Neuronal stem cell (in vitro differentiated cells): ENCODE results near the gene PPP1R27.

ENCODE experiments used
- DNase-seq: peaks from one replicate; pipeline ENCODE4 v3.0.0-alpha.2; 2013; ENCODE audit warnings: low spot score
- H2AFZ ChIP-seq: one replicate; pipeline ENCODE4 v1.6.1; 2013; ENCODE audit warnings: mild to moderate bottlenecking, low read length, inconsistent platforms
- H2AK5ac ChIP-seq: 2 replicates; pipeline ENCODE4 v1.6.1; 2013; ENCODE audit warnings: low read depth, mild to moderate bottlenecking, inconsistent platforms, low read length, moderate library complexity, mixed read lengths
- H2BK120ac ChIP-seq: 2 replicates; pipeline ENCODE4 v1.6.1; 2013; ENCODE audit warnings: low read depth, mild to moderate bottlenecking, inconsistent platforms, low read length, moderate library complexity, mixed read lengths
- H2BK12ac ChIP-seq: one replicate; pipeline ENCODE4 v1.6.1; 2013; ENCODE audit warnings: low read length, inconsistent platforms
- H2BK15ac ChIP-seq: 2 replicates; pipeline ENCODE4 v1.6.1; 2013; ENCODE audit warnings: mild to moderate bottlenecking, low read length, inconsistent platforms, mixed read lengths
- H2BK5ac ChIP-seq: one replicate; pipeline ENCODE4 v1.6.1; 2013; ENCODE audit warnings: inconsistent platforms, mild to moderate bottlenecking, low read length, moderate library complexity
- H3K14ac ChIP-seq: one replicate; pipeline ENCODE4 v1.6.1; 2013; ENCODE audit warnings: low read length, inconsistent platforms
- H3K18ac ChIP-seq: 2 replicates; pipeline ENCODE4 v1.6.1; 2013; ENCODE audit warnings: low read length, inconsistent platforms
- H3K23ac ChIP-seq: 2 replicates; pipeline ENCODE4 v1.6.1; 2013; ENCODE audit warnings: low read depth, mild to moderate bottlenecking, mixed read lengths, low read length, inconsistent platforms; ENCODE audit not compliant: poor library complexity
- H3K27ac ChIP-seq: replicated peaks from 3 replicates; pipeline ENCODE4 v1.5.1; 2013; ENCODE audit warnings: low read length, inconsistent platforms
- H3K27me3 ChIP-seq, 3 experiments: 2 replicates each; pipeline ENCODE4 v1.6.1; 2013; ENCODE audit warnings: low read length in 3 of 3, mild to moderate bottlenecking in 2 of 3, inconsistent platforms in 1 of 3, low read depth in 1 of 3, mixed read lengths in 1 of 3, moderate library complexity in 1 of 3; ENCODE audit not compliant: control insufficient read depth in 3 of 3, insufficient read depth in 3 of 3
- H3K36me3 ChIP-seq, 2 donors: replicated peaks in 1 of 2; 2 replicates each; pipeline ENCODE4 v1.6.1; 2013; ENCODE audit warnings: low read length in 2 of 2; ENCODE audit not compliant: control insufficient read depth in 2 of 2, insufficient read depth in 2 of 2
- H3K4ac ChIP-seq: 2 replicates; pipeline ENCODE4 v1.6.1; 2013; ENCODE audit warnings: inconsistent platforms, mild to moderate bottlenecking, low read length, moderate library complexity
- H3K4me1 ChIP-seq, 2 donors: 1 replicate in 1 of 2; 2 replicates in 1 of 2; pipeline ENCODE4 v1.6.1; 2013; ENCODE audit warnings: low read length in 2 of 2, low read depth in 1 of 2; ENCODE audit not compliant: control insufficient read depth in 2 of 2, insufficient read depth in 1 of 2
- H3K4me2 ChIP-seq: one replicate; pipeline ENCODE4 v1.6.1; 2013; ENCODE audit warnings: mild to moderate bottlenecking, low read length, inconsistent platforms; ENCODE audit not compliant: insufficient read depth, poor library complexity, severe bottlenecking
- H3K4me3 ChIP-seq, 2 donors: 2 replicates each; pipeline ENCODE4 v1.5.1; 2013; ENCODE audit warnings: low read length in 2 of 2, mild to moderate bottlenecking in 2 of 2, inconsistent platforms in 1 of 2, moderate library complexity in 1 of 2
- H3K79me1 ChIP-seq: one replicate; pipeline ENCODE4 v1.6.1; 2013; ENCODE audit warnings: low read depth, mild to moderate bottlenecking, inconsistent platforms, low read length, moderate library complexity
- H3K9ac ChIP-seq: one replicate; pipeline ENCODE4 v1.6.1; 2013; ENCODE audit warnings: mild to moderate bottlenecking, low read depth, low read length, inconsistent platforms; ENCODE audit not compliant: poor library complexity
- H3K9me3 ChIP-seq, 2 donors: replicated peaks in 1 of 2; 2 replicates each; pipeline versions ENCODE3 to v1.6.1; 2013; ENCODE audit warnings: low read length in 2 of 2, mild to moderate bottlenecking in 2 of 2, inconsistent platforms in 1 of 2, low read depth in 1 of 2, mixed read lengths in 1 of 2, moderate library complexity in 1 of 2; ENCODE audit not compliant: control insufficient read depth in 2 of 2, insufficient read depth in 1 of 2
- H4K8ac ChIP-seq: one replicate; pipeline ENCODE4 v1.6.1; 2013; ENCODE audit warnings: low read depth, mild to moderate bottlenecking, inconsistent platforms, low read length, moderate library complexity
- H4K91ac ChIP-seq: one replicate; pipeline ENCODE4 v1.6.1; 2013; ENCODE audit warnings: low read length, low read depth, mild to moderate bottlenecking, inconsistent platforms; ENCODE audit not compliant: poor library complexity
- WGBS, 2 donors: extraction: QIAGEN DNeasy Blood & Tissue Kit; methylation state at CpG; one replicate each; pipeline ENCODE4 v1.1.7; 2013; ENCODE audit warnings: missing lambda C conversion rate in 2 of 2, mixed read lengths in 1 of 2; ENCODE audit not compliant: insufficient read length in 2 of 2, insufficient replicate concordance in 1 of 2; ENCODE audit errors: extremely low coverage in 2 of 2; 5-methylcytosine and 5-hydroxymethylcytosine counted together

Gene PPP1R27

GRCh38 chr17:81823820-81824550, 10.9 kb downstream of the PPP1R27 start:
- no peak overlapping the region for H3K27ac ChIP-seq
- no peak overlapping the region for H3K18ac ChIP-seq
- H4K8ac ChIP-seq: no peak overlapping the region
- WGBS, 2 donors: no CpG with 5 or more reads among the region's 33 CpGs
- no peak overlapping the region for H4K91ac ChIP-seq
- H3K14ac ChIP-seq: no peak overlapping the region
- no peaks in the 10 kb centered on the region for H3K27me3 ChIP-seq
- H3K9ac ChIP-seq: no peak overlapping the region
- no peak overlapping the region for H2BK120ac ChIP-seq
- peaks cover 14% of the 10 kb centered on the region for H3K79me1 ChIP-seq
- no peak overlapping the region for H2BK5ac ChIP-seq
- peaks cover 3 to 28% of the 10 kb centered on the region in 2 donors for H3K36me3 ChIP-seq
- no peaks in the 10 kb centered on the region for H3K9me3 ChIP-seq
- H3K4me1 ChIP-seq: peaks cover 3 to 8% of the 10 kb centered on the region in 2 donors
- no peak overlapping the region for H3K4ac ChIP-seq
- H3K4me2 ChIP-seq: no peak overlapping the region
- no peak for DNase-seq
- H2AFZ ChIP-seq: no peak overlapping the region
- no peak overlapping the region for H2BK15ac ChIP-seq
- no peak overlapping the region for H2BK12ac ChIP-seq
- H3K23ac ChIP-seq: peak overlapping the region; percentile 65
- no peak overlapping the region for H3K4me3 ChIP-seq
- H2AK5ac ChIP-seq: no peak overlapping the region

GRCh38 chr17:81822996-81823819, 11.6 kb downstream of the PPP1R27 start:
- H2AK5ac ChIP-seq: no peak overlapping the region
- no peaks in the 10 kb centered on the region for H3K27me3 ChIP-seq
- H2BK120ac ChIP-seq: no peak overlapping the region
- WGBS, 2 donors: no CpG with 5 or more reads among the region's 30 CpGs
- H3K23ac ChIP-seq: peak overlapping the region; percentile 65
- H2AFZ ChIP-seq: no peak overlapping the region
- no peak overlapping the region for H2BK15ac ChIP-seq
- peaks cover 9% of the 10 kb centered on the region for H3K79me1 ChIP-seq
- no peak overlapping the region for H3K4me3 ChIP-seq
- H3K9ac ChIP-seq: no peak overlapping the region
- no peak for DNase-seq
- H4K91ac ChIP-seq: no peak overlapping the region
- H3K4ac ChIP-seq: no peak overlapping the region
- H3K18ac ChIP-seq: no peak overlapping the region
- peaks cover 3 to 28% of the 10 kb centered on the region in 2 donors for H3K36me3 ChIP-seq
- no peak overlapping the region for H2BK12ac ChIP-seq
- H3K4me2 ChIP-seq: no peak overlapping the region
- H3K27ac ChIP-seq: no peak overlapping the region
- H3K4me1 ChIP-seq: peaks cover under 1 to 6% of the 10 kb centered on the region in 2 donors
- no peak overlapping the region for H2BK5ac ChIP-seq
- no peaks in the 10 kb centered on the region for H3K9me3 ChIP-seq
- H4K8ac ChIP-seq: no peak overlapping the region
- no peak overlapping the region for H3K14ac ChIP-seq

- no peak overlapping the region for H3K4me2 ChIP-seq
- no peaks in the 10 kb centered on the region for H3K9me3 ChIP-seq
- H3K27me3 ChIP-seq: no peaks in the 10 kb centered on the region
- no peak for DNase-seq
- H2BK12ac ChIP-seq: no peak overlapping the region
- H3K18ac ChIP-seq: peak overlapping the region; percentile 38
- H3K14ac ChIP-seq: no peak overlapping the region
- H3K4ac ChIP-seq: no peak overlapping the region
- H2BK120ac ChIP-seq: no peak overlapping the region
- H2BK15ac ChIP-seq: no peak overlapping the region
- H4K91ac ChIP-seq: no peak overlapping the region
- peak overlapping the region; percentile 17 for H3K23ac ChIP-seq
- H2AFZ ChIP-seq: no peak overlapping the region
- H3K4me3 ChIP-seq: no peak overlapping the region
- no CpG with 5 or more reads among the region's 8 CpGs for WGBS, 2 donors
- H3K27ac ChIP-seq: no peak overlapping the region
- peaks cover 3 to 28% of the 10 kb centered on the region in 2 donors for H3K36me3 ChIP-seq
- H3K4me1 ChIP-seq: peaks cover 0 to 8% of the 10 kb centered on the region in 2 donors
- no peak overlapping the region for H3K9ac ChIP-seq
- no peak overlapping the region for H2BK5ac ChIP-seq
- no peak overlapping the region for H4K8ac ChIP-seq
- H3K79me1 ChIP-seq: peaks cover 8% of the 10 kb centered on the region
- H2AK5ac ChIP-seq: no peak overlapping the region
These were observed 12.6 kb downstream of the PPP1R27 start for GRCh38 chr17:81822312-81822637.

- Histone ChIP-seq H3K9me3 (no peaks in the 10 kb centered on the region), H3K4ac (no peak overlapping the region), H2BK12ac (no peak overlapping the region), H3K79me1 (peaks cover 8% of the 10 kb centered on the region), H3K9ac (no peak overlapping the region), H3K4me1 (peaks cover 0 to 8% of the 10 kb centered on the region in 2 donors), H3K18ac (no peak overlapping the region), H3K36me3 (peaks cover 3 to 28% of the 10 kb centered on the region in 2 donors), H4K91ac (no peak overlapping the region), H3K4me3 (no peak overlapping the region), H3K14ac (no peak overlapping the region), H3K23ac (peak overlapping the region; percentile 73), H3K27ac (no peak overlapping the region), H3K4me2 (no peak overlapping the region), H2AFZ (no peak overlapping the region), H2BK15ac (no peak overlapping the region), H4K8ac (peak overlapping the region; percentile 65), H2BK5ac (peak overlapping the region; percentile 24), H2BK120ac (no peak overlapping the region), H3K27me3 (no peaks in the 10 kb centered on the region), H2AK5ac (peak overlapping the region; percentile 70)
- no CpG with 5 or more reads among the region's 20 CpGs for whole genome bisulfite sequencing, 2 donors
- no peak for DNase-seq
These were observed 13.1 kb downstream of the PPP1R27 start for GRCh38 chr17:81821603-81822311.
